Measurements from ENCODE around the gene KPNA4. TPM values are rescaled to one million over a fixed set of nuclear protein-coding genes. Genes with fewer than 3 reads are reported as not detected.
"Not testable (repeated sequence)": the region's sequence is repeated elsewhere in the genome, so short reads cannot be mapped to it uniquely, and the experiment has no call there.

Gene KPNA4
- total and polyA plus RNA-seq, 7 donors, result 15.0 to 52.8 (median 45.4) TPM

DNA sequence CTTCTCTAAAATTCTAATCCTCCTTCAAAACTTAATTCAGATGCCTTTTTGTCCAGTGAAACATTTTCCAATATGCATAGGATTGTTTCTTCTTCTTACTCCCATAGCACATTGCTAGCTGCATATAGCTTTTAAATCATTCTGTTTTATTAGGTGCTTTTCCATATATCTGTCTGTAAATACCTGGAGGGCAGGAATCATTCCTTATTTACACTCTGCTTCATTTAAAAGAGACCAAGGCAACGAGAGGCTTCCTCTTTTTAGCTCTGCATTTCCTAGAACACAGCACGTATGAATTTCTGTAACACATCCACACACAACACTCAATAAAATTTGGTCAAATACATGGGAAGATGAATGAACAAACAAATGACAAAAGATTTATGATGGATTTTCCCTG is 43.5 kb upstream of the KPNA4 start:
- Histone ChIP-seq H3K9me3 (peaks cover 0 to 3% (median 0%) of the 10 kb centered on the region in 4 donors), H3K36me3 (no peaks in the 10 kb centered on the region), H3K27ac (no peak overlapping the region), H3K27me3 (no peaks in the 10 kb centered on the region), H3K4me3 (no peak overlapping the region), H3K4me1 (no peaks in the 10 kb centered on the region)
- TF ChIP-seq, protein P1, sequence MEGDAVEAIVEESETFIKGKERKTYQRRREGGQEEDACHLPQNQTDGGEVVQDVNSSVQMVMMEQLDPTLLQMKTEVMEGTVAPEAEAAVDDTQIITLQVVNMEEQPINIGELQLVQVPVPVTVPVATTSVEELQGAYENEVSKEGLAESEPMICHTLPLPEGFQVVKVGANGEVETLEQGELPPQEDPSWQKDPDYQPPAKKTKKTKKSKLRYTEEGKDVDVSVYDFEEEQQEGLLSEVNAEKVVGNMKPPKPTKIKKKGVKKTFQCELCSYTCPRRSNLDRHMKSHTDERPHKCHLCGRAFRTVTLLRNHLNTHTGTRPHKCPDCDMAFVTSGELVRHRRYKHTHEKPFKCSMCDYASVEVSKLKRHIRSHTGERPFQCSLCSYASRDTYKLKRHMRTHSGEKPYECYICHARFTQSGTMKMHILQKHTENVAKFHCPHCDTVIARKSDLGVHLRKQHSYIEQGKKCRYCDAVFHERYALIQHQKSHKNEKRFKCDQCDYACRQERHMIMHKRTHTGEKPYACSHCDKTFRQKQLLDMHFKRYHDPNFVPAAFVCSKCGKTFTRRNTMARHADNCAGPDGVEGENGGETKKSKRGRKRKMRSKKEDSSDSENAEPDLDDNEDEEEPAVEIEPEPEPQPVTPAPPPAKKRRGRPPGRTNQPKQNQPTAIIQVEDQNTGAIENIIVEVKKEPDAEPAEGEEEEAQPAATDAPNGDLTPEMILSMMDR (IDR thresholded peaks at IDR 0.05), result no peak
- TF ChIP-seq EP300 (IDR thresholded peaks at IDR 0.05) (no peak), POLR2AphosphoS5 (IDR thresholded peaks at IDR 0.05) (no peak), POLR2A (IDR thresholded peaks at IDR 0.05) (no peak)
- WGBS, 2 donors, result 29 to 48% methylated on average over 2 of the region's 2 CpGs
- DNase-seq, result no peak
- intact Hi-C loops (cut with DNase I), result no loop called here

DNA sequence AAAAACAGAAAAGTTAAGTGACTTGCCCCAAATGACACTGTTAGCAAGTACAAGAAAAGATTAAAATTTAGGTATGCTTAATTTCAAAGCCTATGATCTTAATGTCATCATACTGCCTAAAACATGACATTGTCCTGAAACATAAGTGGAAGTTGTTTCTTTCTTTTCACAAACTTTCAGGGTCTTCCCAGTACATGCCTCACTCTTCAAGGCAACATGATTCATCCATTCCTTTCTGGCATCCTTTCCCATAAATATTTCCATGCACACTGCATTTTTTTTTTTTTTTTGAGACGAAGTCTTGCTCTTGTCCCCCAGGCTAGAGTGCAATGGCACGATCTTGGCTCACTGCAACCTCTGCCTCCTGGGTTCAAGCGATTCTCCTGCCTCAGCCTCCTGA is 42.5 kb upstream of the KPNA4 start:
- TF ChIP-seq, protein P1 (IDR thresholded peaks at IDR 0.05), result no peak
- TF ChIP-seq EP300 (IDR thresholded peaks at IDR 0.05), result no peak
- no peak for TF ChIP-seq POLR2AphosphoS5 (IDR thresholded peaks at IDR 0.05)
- TF ChIP-seq POLR2A (IDR thresholded peaks at IDR 0.05), result no peak
- Histone ChIP-seq H3K4me3 (no peak overlapping the region), H3K27ac (no peak overlapping the region), H3K9me3 (peaks cover 0 to 3% (median 0%) of the 10 kb centered on the region in 4 donors), H3K4me1 (no peaks in the 10 kb centered on the region), H3K36me3 (no peaks in the 10 kb centered on the region), H3K27me3 (no peaks in the 10 kb centered on the region)
- no peak for DNase-seq
- 67 to 78% methylated on average over 3 of the region's 3 CpGs for WGBS, 2 donors
- intact Hi-C loops (cut with DNase I), result no loop called here

DNA sequence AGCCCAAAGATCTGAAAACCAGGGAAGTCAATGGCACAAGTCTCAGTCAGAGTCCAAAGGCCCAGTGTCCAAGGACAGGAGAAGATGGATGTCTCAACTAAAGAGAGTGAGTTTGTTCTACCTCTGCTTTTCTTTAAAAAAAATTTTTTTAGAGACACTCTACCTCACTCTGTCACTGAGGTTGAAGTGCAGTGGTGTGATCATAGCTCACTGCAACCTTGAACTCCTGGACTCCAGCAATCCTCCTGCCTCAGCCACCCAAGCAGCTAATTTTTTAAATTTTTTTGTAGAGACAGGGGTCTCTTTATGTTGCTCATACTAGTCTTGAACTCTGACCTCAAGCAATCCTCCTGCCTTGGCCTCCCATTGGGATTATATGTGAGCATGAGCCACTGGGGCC is 39.9 kb upstream of the KPNA4 start:
- H3K27ac ChIP-seq, result no peak overlapping the region
- no peak overlapping the region for H3K4me3 ChIP-seq
- peaks cover 0 to 3% (median 0%) of the 10 kb centered on the region in 4 donors for H3K9me3 ChIP-seq
- no peaks in the 10 kb centered on the region for H3K36me3 ChIP-seq
- intact Hi-C loops (cut with DNase I), result no loop called here
- no peak for DNase-seq
- no peaks in the 10 kb centered on the region for H3K4me1 ChIP-seq
- TF ChIP-seq, protein P1 (IDR thresholded peaks at IDR 0.05), result no peak
- no peak for TF ChIP-seq POLR2A (IDR thresholded peaks at IDR 0.05)
- no peaks in the 10 kb centered on the region for H3K27me3 ChIP-seq

DNA sequence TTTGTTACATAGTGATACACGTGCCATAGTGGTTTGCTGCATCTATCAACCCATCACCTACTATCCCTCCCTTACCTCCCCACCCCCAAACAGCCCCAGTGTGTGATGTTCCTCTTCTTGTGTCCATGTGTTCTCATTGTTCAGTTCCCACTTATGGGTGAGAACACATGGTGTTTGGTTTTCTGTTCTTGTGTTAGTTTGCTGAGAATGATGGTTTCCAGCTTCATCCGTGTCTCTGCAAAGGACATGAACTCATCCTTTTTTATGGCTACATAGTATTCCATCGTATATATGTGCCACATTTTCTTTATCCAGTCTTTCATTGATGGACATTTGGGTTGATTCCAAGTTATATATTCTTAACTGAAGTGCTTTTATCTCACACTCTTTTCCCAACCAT is 38.5 kb upstream of the KPNA4 start:
- H3K27me3 ChIP-seq; DNase-seq; intact Hi-C loops (cut with DNase I); H3K27ac ChIP-seq; H3K4me1 ChIP-seq; H3K4me3 ChIP-seq; H3K9me3 ChIP-seq; H3K36me3 ChIP-seq: not testable (repeated sequence)
- 87 to 90% methylated on average over 3 of the region's 3 CpGs for WGBS, 2 donors

DNA sequence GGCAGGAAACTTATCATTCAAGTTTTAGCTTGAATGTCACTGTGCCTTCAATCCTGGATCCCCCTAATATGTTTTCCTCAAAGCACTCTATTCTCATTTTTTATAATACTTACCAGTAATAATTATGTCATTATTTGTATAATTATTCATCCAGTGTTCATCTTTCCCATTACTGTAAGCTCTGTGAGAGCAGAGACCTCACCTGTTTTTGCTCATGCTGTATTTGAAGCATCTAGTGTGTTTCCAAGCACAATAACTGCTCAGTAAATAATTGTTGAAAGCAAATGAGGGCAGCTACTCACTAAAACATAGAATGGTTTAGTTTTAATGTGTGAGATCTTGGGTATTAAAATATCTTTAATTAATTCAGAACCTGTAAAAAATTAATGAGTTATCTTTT is 36.9 kb upstream of the KPNA4 start:
- Histone ChIP-seq H3K27me3 (no peaks in the 10 kb centered on the region), H3K36me3 (no peaks in the 10 kb centered on the region), H3K27ac (no peak overlapping the region), H3K4me1 (no peaks in the 10 kb centered on the region), H3K9me3 (no peaks in the 10 kb centered on the region), H3K4me3 (no peak overlapping the region)
- TF ChIP-seq POLR2A (IDR thresholded peaks at IDR 0.05) (no peak), POLR2AphosphoS5 (IDR thresholded peaks at IDR 0.05) (no peak)
- TF ChIP-seq, protein P1 (IDR thresholded peaks at IDR 0.05), result no peak
- intact Hi-C loops (cut with DNase I), result no loop called here
- no peak for DNase-seq

Data from sigmoid colon (tissue), 7 donors.